HEK293 (cell line): ENCODE data around the gene LDLRAD3.
A peak's percentile ranks its signal among the peaks of the same experiment; 100 is the strongest.

ENCODE experiments used
- CTCF ChIA-PET: fragments of 350-600 bp; formaldehyde crosslinking; extraction: SDS; loops from one replicate; lab custom pipeline; 2021; ENCODE audit warnings: antibody characterized with exemption; lab: Yijun Ruan, JAX
- POLR2A ChIA-PET: fragments of 300-600 bp; formaldehyde crosslinking; extraction: SDS; loops from one replicate; lab custom pipeline; 2020; ENCODE audit warnings: antibody characterized with exemption, inconsistent platforms; lab: Yijun Ruan, JAX
- H3K27ac ChIP-seq: fragments of 200-500 bp; sonication (Bioruptor generic); 2 replicates; pipeline ENCODE4 v1.5.1; 2014; ENCODE audit warnings: low read depth, low read length, control low read depth, inconsistent platforms; ENCODE audit errors: extremely low read depth
- H3K36me3 ChIP-seq, 2 experiments: fragments of 200-500 bp in 1 of 2; sonication (Bioruptor generic) in 1 of 2; 1 replicate in 1 of 2; 2 replicates in 1 of 2; pipeline ENCODE4 v1.5.1; 2014 to 2017; ENCODE audit warnings: inconsistent platforms in 2 of 2, low read length in 2 of 2; ENCODE audit not compliant: control insufficient read depth in 2 of 2, insufficient read depth in 1 of 2
- H3K4me1 ChIP-seq: fragments of 200-500 bp; sonication (Bioruptor generic); 2 replicates; pipeline ENCODE4 v1.5.1; 2014; ENCODE audit warnings: mild to moderate bottlenecking, low read length, inconsistent platforms; ENCODE audit not compliant: control insufficient read depth, insufficient read depth
- H3K4me3 ChIP-seq: 2 replicates; pipeline ENCODE4 v1.5.1; 2011; ENCODE audit warnings: low read depth, mild to moderate bottlenecking, control low read depth, low read length, moderate library complexity
- H3K9me3 ChIP-seq: fragments of 200-500 bp; sonication (Bioruptor generic); 2 replicates; pipeline ENCODE4 v1.5.1; 2014; ENCODE audit warnings: low read depth, low read length, inconsistent platforms; ENCODE audit not compliant: control insufficient read depth, insufficient read depth
- EGR2 ChIP-seq: fragments of 450-650 bp; formaldehyde crosslinking; IDR thresholded peaks from 2 replicates; pipeline ENCODE4 v1.5.1; 2016; ENCODE audit warnings: low read depth, missing biosample characterization, missing genetic modification characterization
- FEZF1 ChIP-seq: fragments of 450-650 bp; formaldehyde crosslinking; IDR thresholded peaks from 2 replicates; pipeline ENCODE4 v1.5.1; 2016; ENCODE audit warnings: missing biosample characterization, missing genetic modification characterization
- KLF1 ChIP-seq: fragments of 450-650 bp; formaldehyde crosslinking; IDR thresholded peaks from 2 replicates; pipeline ENCODE4 v1.5.1; 2016; ENCODE audit warnings: missing biosample characterization, missing genetic modification characterization
- KLF10 ChIP-seq: fragments of 450-650 bp; IDR thresholded peaks from 2 replicates; pipeline ENCODE4 v1.5.1; 2018; ENCODE audit warnings: missing biosample characterization, mild to moderate bottlenecking, missing genetic modification characterization
- RBAK ChIP-seq: fragments of 450-650 bp; formaldehyde crosslinking; IDR thresholded peaks from 2 replicates; pipeline ENCODE4 v1.5.1; 2016; ENCODE audit warnings: missing biosample characterization, missing genetic modification characterization
- SCRT1 ChIP-seq: fragments of 450-650 bp; formaldehyde crosslinking; IDR thresholded peaks from 2 replicates; pipeline ENCODE4 v1.5.1; 2016; ENCODE audit warnings: missing biosample characterization, missing genetic modification characterization, borderline replicate concordance
- ZIC2 ChIP-seq: fragments of 450-650 bp; formaldehyde crosslinking; IDR thresholded peaks from 2 replicates; pipeline ENCODE4 v1.5.1; 2016; ENCODE audit warnings: missing biosample characterization, missing genetic modification characterization
- ZNF335 ChIP-seq: fragments of 450-650 bp; formaldehyde crosslinking; conservative IDR thresholded peaks from 2 replicates; pipeline ENCODE4 v1.5.1; 2016; ENCODE audit warnings: missing biosample characterization, missing genetic modification characterization
- ZNF639 ChIP-seq: fragments of 450-650 bp; formaldehyde crosslinking; IDR thresholded peaks from 2 replicates; pipeline ENCODE4 v1.5.1; 2016; ENCODE audit warnings: missing biosample characterization, missing genetic modification characterization
- ZNF776 ChIP-seq: fragments of 450-650 bp; formaldehyde crosslinking; IDR thresholded peaks from 2 replicates; pipeline ENCODE4 v1.5.0; 2017; ENCODE audit warnings: missing biosample characterization, missing genetic modification characterization, borderline replicate concordance
- ZNF777 ChIP-seq: fragments of 450-650 bp; formaldehyde crosslinking; IDR thresholded peaks from 2 replicates; pipeline ENCODE4 v1.5.1; 2017; ENCODE audit warnings: missing biosample characterization, missing genetic modification characterization, borderline replicate concordance
- ZSCAN18 ChIP-seq: fragments of 450-650 bp; formaldehyde crosslinking; IDR thresholded peaks from 2 replicates; pipeline ENCODE4 v1.5.1; 2016; ENCODE audit warnings: missing biosample characterization, missing genetic modification characterization
- TF ChIP-seq, protein P1 (sequence below): fragments of 450-650 bp; formaldehyde crosslinking; IDR thresholded peaks from 2 replicates; pipeline ENCODE4 v1.5.1; 2016; ENCODE audit warnings: missing biosample characterization, missing genetic modification characterization
- TF ChIP-seq, protein P2 (sequence below): fragments of 450-650 bp; formaldehyde crosslinking; IDR thresholded peaks from 2 replicates; pipeline ENCODE4 v1.5.1; 2016; ENCODE audit warnings: missing biosample characterization, missing genetic modification characterization
- TF ChIP-seq, protein P3 (sequence below): IDR thresholded peaks from 2 replicates; pipeline ENCODE4 v1.6.1; 2011; ENCODE audit warnings: mild to moderate bottlenecking, low read depth, low read length, borderline replicate concordance

The LDLRAD3 gene

DNA sequence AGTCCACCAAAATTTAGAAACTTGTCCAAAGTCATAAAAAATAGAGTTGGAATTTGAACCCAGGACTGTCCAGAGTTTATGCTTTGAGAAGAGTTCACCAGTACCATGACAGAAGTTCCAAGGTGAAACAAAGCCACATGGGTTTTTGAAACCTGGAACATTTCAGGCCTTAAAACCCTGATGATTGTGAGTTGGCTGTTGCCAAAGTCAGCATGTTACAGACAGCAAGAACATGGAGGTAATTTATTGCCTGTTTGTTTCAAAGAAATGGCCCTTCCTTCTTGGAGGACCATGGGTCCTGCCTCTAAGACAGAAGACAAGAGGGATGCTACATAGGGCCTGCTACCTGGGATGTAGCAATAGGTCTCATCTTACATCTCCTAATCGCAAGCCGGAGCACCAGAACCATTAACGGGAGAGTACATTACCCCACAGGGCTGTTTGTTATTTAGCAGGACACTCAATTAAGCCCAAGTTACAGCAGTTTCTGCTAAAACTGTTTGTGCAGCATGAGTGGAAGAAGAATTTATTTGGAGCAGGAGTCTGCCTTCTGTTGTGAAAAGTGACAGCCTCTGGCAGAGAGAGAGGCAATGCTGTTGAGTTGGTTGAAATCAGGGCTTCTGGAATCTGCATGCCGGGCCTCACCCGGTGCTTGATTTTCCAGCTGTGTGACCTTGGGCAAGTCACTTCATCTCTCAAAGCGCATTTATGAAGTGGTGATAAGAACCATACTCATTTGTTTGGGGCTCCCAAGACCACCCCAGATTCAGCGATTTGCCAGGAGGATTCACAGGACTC lies 136.2 kb downstream of the LDLRAD3 start (continued):
- TF ChIP-seq ZNF639 (no peak), SCRT1 (tag by site-specific recombination) (no peak), KLF10 (tag by site-specific recombination) (no peak), ZIC2 (tag by site-specific recombination) (no peak), RBAK (tag by site-specific recombination) (no peak), FEZF1 (no peak)

DNA sequence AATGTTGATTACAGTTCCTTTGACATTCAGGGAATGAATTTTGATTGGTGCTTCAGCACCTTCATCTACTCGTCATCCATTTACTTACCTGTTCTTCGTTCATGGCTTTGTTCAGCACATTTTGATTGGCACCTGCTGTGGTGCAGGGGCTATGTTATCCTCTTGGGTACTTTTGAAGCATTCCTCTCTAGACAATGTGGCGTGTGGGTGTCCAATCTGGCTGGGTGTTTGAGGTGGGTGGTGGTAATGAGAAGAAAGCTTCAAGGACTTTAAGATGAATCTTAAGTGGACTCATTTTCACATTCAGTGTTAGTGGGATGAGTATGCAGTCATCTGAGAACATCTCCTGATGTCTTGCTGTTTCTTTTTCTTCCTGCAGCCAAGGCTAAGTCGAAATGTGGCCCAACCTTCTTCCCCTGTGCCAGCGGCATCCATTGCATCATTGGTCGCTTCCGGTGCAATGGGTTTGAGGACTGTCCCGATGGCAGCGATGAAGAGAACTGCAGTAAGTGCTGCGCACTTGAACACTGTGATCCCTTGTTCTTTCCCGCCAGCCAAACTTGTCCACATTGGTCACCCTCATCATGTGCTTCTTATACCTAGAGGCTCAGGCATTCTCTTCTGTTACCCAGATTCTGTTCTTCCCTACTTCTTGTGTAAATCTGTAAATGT lies 137.5 kb downstream of the LDLRAD3 start:
- Histone ChIP-seq H3K36me3 (peaks cover 0 to 11% of the 10 kb centered on the region in 2 experiments; a peak in 1 of 3 replicates), H3K9me3 (no peaks in the 10 kb centered on the region), H3K4me3 (no peak overlapping the region), H3K27ac (no peak overlapping the region), H3K4me1 (no peaks in the 10 kb centered on the region)
- ChIA-PET POLR2A (no interaction called here), CTCF (no interaction called here)
- TF ChIP-seq ZSCAN18 (no peak), EGR2 (tag by site-specific recombination) (peak; percentile 51; the same call in 1 of the 2 replicates)
- TF ChIP-seq, protein P1, sequence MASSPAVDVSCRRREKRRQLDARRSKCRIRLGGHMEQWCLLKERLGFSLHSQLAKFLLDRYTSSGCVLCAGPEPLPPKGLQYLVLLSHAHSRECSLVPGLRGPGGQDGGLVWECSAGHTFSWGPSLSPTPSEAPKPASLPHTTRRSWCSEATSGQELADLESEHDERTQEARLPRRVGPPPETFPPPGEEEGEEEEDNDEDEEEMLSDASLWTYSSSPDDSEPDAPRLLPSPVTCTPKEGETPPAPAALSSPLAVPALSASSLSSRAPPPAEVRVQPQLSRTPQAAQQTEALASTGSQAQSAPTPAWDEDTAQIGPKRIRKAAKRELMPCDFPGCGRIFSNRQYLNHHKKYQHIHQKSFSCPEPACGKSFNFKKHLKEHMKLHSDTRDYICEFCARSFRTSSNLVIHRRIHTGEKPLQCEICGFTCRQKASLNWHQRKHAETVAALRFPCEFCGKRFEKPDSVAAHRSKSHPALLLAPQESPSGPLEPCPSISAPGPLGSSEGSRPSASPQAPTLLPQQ (tag by site-specific recombination): no peak

GRCh38 chr11:36086366-36086765 lies 142.5 kb downstream of the LDLRAD3 start:
- Histone ChIP-seq H3K4me1 (no peaks in the 10 kb centered on the region), H3K9me3 (no peaks in the 10 kb centered on the region), H3K4me3 (no peak overlapping the region), H3K27ac (no peak overlapping the region), H3K36me3 (peaks cover 0 to 11% of the 10 kb centered on the region in 2 experiments; a peak in 1 of 3 replicates)
- TF ChIP-seq KLF1 (tag by site-specific recombination) (no peak), ZNF777 (tag by site-specific recombination) (no peak), ZNF335 (no peak), ZNF776 (tag by site-specific recombination) (no peak)
- TF ChIP-seq, protein P2, sequence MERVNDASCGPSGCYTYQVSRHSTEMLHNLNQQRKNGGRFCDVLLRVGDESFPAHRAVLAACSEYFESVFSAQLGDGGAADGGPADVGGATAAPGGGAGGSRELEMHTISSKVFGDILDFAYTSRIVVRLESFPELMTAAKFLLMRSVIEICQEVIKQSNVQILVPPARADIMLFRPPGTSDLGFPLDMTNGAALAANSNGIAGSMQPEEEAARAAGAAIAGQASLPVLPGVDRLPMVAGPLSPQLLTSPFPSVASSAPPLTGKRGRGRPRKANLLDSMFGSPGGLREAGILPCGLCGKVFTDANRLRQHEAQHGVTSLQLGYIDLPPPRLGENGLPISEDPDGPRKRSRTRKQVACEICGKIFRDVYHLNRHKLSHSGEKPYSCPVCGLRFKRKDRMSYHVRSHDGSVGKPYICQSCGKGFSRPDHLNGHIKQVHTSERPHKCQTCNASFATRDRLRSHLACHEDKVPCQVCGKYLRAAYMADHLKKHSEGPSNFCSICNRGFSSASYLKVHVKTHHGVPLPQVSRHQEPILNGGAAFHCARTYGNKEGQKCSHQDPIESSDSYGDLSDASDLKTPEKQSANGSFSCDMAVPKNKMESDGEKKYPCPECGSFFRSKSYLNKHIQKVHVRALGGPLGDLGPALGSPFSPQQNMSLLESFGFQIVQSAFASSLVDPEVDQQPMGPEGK (tag by site-specific recombination): no peak
- TF ChIP-seq, protein P3, sequence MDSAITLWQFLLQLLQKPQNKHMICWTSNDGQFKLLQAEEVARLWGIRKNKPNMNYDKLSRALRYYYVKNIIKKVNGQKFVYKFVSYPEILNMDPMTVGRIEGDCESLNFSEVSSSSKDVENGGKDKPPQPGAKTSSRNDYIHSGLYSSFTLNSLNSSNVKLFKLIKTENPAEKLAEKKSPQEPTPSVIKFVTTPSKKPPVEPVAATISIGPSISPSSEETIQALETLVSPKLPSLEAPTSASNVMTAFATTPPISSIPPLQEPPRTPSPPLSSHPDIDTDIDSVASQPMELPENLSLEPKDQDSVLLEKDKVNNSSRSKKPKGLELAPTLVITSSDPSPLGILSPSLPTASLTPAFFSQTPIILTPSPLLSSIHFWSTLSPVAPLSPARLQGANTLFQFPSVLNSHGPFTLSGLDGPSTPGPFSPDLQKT: no peak
- POLR2A ChIA-PET: no interaction called here
- CTCF ChIA-PET: interaction anchor here (1.2 kb wide), 1 partner anchor 30 kb away, joined by 3 read pairs; no protein-coding TSS in a partner anchor
